ENCODE results near the gene SULT1A3. TPM values are rescaled to one million over a fixed set of nuclear protein-coding genes. Genes with fewer than 3 reads are reported as not detected.
"Not testable (repeated sequence)": the region's sequence is repeated elsewhere in the genome, so short reads cannot be mapped to it uniquely, and the experiment has no call there.

Gene SULT1A3
- total RNA-seq, 2 experiments from 2014 or later: 3.8 to 31.7 TPM

DNA sequence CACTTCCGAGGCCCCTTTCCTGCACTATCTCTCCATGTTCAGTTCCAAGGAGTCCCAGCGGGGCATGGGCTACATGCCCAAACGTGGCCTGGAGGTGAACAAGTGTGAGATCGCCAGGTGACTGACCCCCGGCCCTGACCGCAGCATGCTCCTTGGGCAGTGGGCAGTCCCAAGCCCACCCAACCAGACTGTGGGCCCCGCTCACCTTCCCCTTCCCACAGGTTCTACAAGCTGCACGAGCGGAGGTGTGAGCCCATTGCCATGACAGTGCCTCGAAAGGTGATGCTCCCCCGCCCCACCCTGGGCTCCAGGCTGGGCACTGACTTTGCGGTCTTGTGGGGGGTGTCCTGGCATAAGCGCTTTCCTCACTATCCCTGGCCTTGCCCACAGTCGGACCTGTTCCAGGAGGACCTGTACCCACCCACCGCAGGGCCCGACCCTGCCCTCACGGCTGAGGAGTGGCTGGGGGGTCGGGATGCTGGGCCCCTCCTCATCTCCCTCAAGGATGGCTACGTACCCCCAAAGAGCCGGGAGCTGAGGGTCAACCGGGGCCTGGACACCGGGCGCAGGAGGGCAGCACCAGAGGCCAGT lies 11.0 kb upstream of the SULT1A3 start:
- Histone ChIP-seq H3K27ac (ENCODE audit: low read depth, low read length, poor library complexity, severe bottlenecking) (no peak overlapping the region), H3K9me3 (ENCODE audit: low read length) (no peaks in the 10 kb centered on the region), H4K20me1 (ENCODE audit: insufficient read depth, low read length) (no peaks in the 10 kb centered on the region), H3K36me3 (ENCODE audit: insufficient read depth, low read length) (peaks cover 43% of the 10 kb centered on the region), H2AFZ (ENCODE audit: low read length) (no peak overlapping the region), H3K4me1 (ENCODE audit: insufficient read depth, low read length, poor library complexity, severe bottlenecking) (peaks cover 33% of the 10 kb centered on the region), H3K4me3 (ENCODE audit: low read depth, low read length, poor library complexity, severe bottlenecking) (no peak overlapping the region), H3K79me2 (ENCODE audit: insufficient read depth, low read depth, low read length) (peaks cover 25% of the 10 kb centered on the region; the same call in 1 of the 2 replicates), H3K4me2 (ENCODE audit: low read length) (no peak overlapping the region), H3K9me2 (ENCODE audit: insufficient read depth, low read length) (no peaks in the 10 kb centered on the region)
- POLR2A ChIA-PET: no interaction called here
- CTCF ChIA-PET (ENCODE audit: unreplicated experiment): no interaction called here
- TSS peak; percentile 90 for BruUV-seq (replicated peaks)
- no peak for TF ChIP-seq EZH2phosphoT487 (IDR thresholded peaks at IDR 0.05; ENCODE audit: borderline replicate concordance, low read depth, low read length)
- TF ChIP-seq, protein P1, sequence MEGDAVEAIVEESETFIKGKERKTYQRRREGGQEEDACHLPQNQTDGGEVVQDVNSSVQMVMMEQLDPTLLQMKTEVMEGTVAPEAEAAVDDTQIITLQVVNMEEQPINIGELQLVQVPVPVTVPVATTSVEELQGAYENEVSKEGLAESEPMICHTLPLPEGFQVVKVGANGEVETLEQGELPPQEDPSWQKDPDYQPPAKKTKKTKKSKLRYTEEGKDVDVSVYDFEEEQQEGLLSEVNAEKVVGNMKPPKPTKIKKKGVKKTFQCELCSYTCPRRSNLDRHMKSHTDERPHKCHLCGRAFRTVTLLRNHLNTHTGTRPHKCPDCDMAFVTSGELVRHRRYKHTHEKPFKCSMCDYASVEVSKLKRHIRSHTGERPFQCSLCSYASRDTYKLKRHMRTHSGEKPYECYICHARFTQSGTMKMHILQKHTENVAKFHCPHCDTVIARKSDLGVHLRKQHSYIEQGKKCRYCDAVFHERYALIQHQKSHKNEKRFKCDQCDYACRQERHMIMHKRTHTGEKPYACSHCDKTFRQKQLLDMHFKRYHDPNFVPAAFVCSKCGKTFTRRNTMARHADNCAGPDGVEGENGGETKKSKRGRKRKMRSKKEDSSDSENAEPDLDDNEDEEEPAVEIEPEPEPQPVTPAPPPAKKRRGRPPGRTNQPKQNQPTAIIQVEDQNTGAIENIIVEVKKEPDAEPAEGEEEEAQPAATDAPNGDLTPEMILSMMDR (conservative IDR thresholded peaks at IDR 0.05; ENCODE audit: low read length): no peak
- intact Hi-C loops (cut with micrococcal nuclease; ENCODE audit: unreplicated experiment): no loop called here
- DNase-seq (ENCODE audit: low spot score): no peak

DNA sequence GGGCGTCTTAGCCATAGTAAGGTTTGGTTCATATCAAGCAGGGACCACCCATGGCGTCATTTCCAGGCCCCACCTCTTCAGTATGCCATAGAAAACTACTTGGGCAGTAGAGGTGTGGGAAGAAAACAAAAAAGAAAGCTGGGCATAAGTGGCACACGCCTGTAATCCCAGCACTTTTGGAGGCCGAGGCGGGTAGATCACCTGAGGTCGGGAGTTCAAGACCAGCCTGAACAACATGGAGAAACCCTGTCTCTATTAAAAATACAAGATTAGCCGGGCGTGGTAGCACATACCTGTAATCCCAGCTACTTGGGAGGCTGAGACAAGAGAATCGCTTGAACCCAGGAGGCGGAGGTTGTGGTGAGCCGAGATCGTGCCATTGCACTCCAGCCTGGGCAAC lies 7.9 kb upstream of the SULT1A3 start:
- not testable (repeated sequence) for BruUV-seq (replicated peaks)

DNA sequence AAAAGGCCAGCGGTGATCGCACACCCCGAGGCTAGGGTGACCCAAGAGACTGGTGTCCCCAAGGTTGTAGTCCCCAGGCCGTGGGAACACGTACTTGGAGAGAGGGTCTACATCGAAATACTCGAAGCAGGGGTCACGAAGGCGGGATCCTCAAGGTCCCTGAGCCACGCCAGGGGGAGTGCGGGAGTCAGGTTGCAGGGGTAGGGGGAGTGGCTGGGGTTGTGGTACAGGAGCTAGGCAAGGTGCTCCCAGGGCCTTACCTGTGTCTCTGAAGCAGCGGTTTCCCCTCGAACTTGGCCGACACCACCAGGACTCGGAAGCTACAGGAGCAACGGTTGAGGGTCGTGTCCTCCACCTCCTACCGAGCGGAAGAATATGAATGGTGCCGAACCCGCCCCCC lies 6.0 kb upstream of the SULT1A3 start:
- H3K36me3 ChIP-seq (ENCODE audit: insufficient read depth, low read length); DNase-seq (ENCODE audit: low spot score); H3K9me2 ChIP-seq (ENCODE audit: insufficient read depth, low read length); H3K4me3 ChIP-seq (ENCODE audit: low read depth, low read length, poor library complexity, severe bottlenecking); BruUV-seq (replicated peaks); intact Hi-C loops (cut with micrococcal nuclease; ENCODE audit: unreplicated experiment); H3K27ac ChIP-seq (ENCODE audit: low read depth, low read length, poor library complexity, severe bottlenecking); H4K20me1 ChIP-seq (ENCODE audit: insufficient read depth, low read length); POLR2A ChIA-PET; H3K4me1 ChIP-seq (ENCODE audit: insufficient read depth, low read length, poor library complexity, severe bottlenecking); H3K79me2 ChIP-seq (ENCODE audit: insufficient read depth, low read depth, low read length); CTCF ChIA-PET (ENCODE audit: unreplicated experiment); H2AFZ ChIP-seq (ENCODE audit: low read length); H3K9me3 ChIP-seq (ENCODE audit: low read length); H3K4me2 ChIP-seq (ENCODE audit: low read length): not testable (repeated sequence)

More for the DNA sequence above, 7.9 kb upstream of the SULT1A3 start:
- Histone ChIP-seq H3K36me3 (ENCODE audit: insufficient read depth, low read length) (peaks cover 22% of the 10 kb centered on the region), H3K4me1 (ENCODE audit: insufficient read depth, low read length, poor library complexity, severe bottlenecking) (peaks cover 18% of the 10 kb centered on the region)
- H2AFZ ChIP-seq (ENCODE audit: low read length); H3K9me3 ChIP-seq (ENCODE audit: low read length); H3K27ac ChIP-seq (ENCODE audit: low read depth, low read length, poor library complexity, severe bottlenecking); intact Hi-C loops (cut with micrococcal nuclease; ENCODE audit: unreplicated experiment); H3K4me3 ChIP-seq (ENCODE audit: low read depth, low read length, poor library complexity, severe bottlenecking); H3K79me2 ChIP-seq (ENCODE audit: insufficient read depth, low read depth, low read length); H3K4me2 ChIP-seq (ENCODE audit: low read length); H4K20me1 ChIP-seq (ENCODE audit: insufficient read depth, low read length); CTCF ChIA-PET (ENCODE audit: unreplicated experiment); DNase-seq (ENCODE audit: low spot score); H3K9me2 ChIP-seq (ENCODE audit: insufficient read depth, low read length); POLR2A ChIA-PET: not testable (repeated sequence)

DNA sequence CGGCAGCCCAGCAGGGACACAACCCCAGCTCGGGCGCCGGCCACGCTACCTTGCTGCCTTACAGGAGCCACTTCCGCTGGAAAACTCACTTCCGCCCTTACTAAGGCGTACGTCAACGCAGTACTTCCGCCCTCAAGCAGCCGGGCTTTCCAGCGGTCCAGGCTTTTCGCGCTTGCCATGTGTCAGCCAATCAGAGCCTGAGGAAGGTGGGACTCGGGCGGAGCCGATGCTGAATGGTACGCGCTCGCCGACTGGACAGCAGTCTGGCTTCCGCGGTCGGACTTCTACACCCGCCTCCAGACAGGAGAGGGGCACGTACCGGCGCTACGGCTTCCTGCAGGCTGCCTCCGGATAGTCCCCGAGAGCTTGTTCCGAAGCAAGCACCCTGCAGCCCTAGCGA lies 5.4 kb upstream of the SULT1A3 start, which contains the start of the genes BOLA2B and SLX1A:
TSS of gene BOLA2B (minus strand) at position 52 of the 400 bp plus-strand sequence. CDS start 71 bp downstream, outside the sequence.
TSS of gene SLX1A (plus strand) at position 261 of the 400 bp plus-strand sequence. CDS start 210 bp downstream, outside the sequence.
- H3K4me1 ChIP-seq (ENCODE audit: insufficient read depth, low read length, poor library complexity, severe bottlenecking); intact Hi-C loops (cut with micrococcal nuclease; ENCODE audit: unreplicated experiment); H4K20me1 ChIP-seq (ENCODE audit: insufficient read depth, low read length); H3K27ac ChIP-seq (ENCODE audit: low read depth, low read length, poor library complexity, severe bottlenecking); H3K79me2 ChIP-seq (ENCODE audit: insufficient read depth, low read depth, low read length); H3K9me3 ChIP-seq (ENCODE audit: low read length); CTCF ChIA-PET (ENCODE audit: unreplicated experiment); H3K36me3 ChIP-seq (ENCODE audit: insufficient read depth, low read length); H2AFZ ChIP-seq (ENCODE audit: low read length); H3K4me2 ChIP-seq (ENCODE audit: low read length); H3K9me2 ChIP-seq (ENCODE audit: insufficient read depth, low read length); POLR2A ChIA-PET; BruUV-seq (replicated peaks); DNase-seq (ENCODE audit: low spot score): not testable (repeated sequence)
- H3K4me3 ChIP-seq (ENCODE audit: low read depth, low read length, poor library complexity, severe bottlenecking): peak within 1 kb of the TSS; percentile 60

DNA sequence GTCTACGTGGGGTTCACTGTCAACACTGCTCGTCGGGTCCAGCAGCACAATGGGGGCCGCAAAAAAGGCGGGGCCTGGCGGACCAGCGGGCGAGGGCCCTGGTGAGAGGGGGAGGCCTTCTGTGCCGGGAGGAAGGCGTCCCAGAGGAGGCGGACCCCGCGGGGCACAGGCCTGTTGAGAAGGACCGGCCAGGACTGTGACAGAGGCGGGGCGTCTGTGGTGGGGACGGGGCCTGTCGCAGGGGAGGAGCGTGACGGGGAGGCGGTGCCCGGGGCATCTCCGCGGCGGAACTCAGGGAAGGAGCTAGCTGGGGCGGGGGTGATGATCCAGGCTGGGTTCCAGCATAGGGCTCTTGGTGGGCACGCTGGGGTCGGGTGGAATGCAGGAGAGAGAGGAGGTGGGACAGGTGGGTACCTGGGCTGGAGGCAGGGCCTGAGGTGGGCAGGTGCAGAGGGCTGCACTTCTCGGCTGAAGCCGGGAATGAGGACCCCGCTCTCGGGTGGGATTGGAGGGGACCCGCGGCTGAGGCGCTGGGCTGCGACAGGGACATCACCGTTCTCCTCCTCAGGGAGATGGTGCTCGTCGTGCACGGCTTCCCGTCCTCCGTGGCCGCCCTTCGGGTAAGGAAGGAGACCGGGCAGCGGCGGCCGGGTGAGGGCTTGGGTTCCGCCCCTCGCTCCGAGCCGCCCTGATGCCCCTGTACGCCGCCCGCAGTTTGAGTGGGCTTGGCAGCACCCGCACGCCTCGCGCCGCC lies 4.7 kb upstream of the SULT1A3 start:
- CTCF ChIA-PET (ENCODE audit: unreplicated experiment); H3K79me2 ChIP-seq (ENCODE audit: insufficient read depth, low read depth, low read length); intact Hi-C loops (cut with micrococcal nuclease; ENCODE audit: unreplicated experiment); H3K4me1 ChIP-seq (ENCODE audit: insufficient read depth, low read length, poor library complexity, severe bottlenecking); H4K20me1 ChIP-seq (ENCODE audit: insufficient read depth, low read length); POLR2A ChIA-PET; H2AFZ ChIP-seq (ENCODE audit: low read length); DNase-seq (ENCODE audit: low spot score); H3K4me2 ChIP-seq (ENCODE audit: low read length); H3K27ac ChIP-seq (ENCODE audit: low read depth, low read length, poor library complexity, severe bottlenecking); H3K9me3 ChIP-seq (ENCODE audit: low read length); H3K9me2 ChIP-seq (ENCODE audit: insufficient read depth, low read length); H3K36me3 ChIP-seq (ENCODE audit: insufficient read depth, low read length): not testable (repeated sequence)
- BruUV-seq (replicated peaks): TSS peak; percentile 84
- peak overlapping the region; percentile 60 for H3K4me3 ChIP-seq (ENCODE audit: low read depth, low read length, poor library complexity, severe bottlenecking)
